GM18873 (cell line): ENCODE data around the gene PRSS23.
"Not testable (repeated sequence)": the region's sequence is repeated elsewhere in the genome, so short reads cannot be mapped to it uniquely, and the experiment has no call there.

Experiments used
- ATAC-seq: cut with Tn5 transposase; IDR thresholded peaks from one replicate; pipeline ENCODE4 v1.9.1; 2021; ENCODE audit warnings: mild to moderate bottlenecking, moderate library complexity, moderate number of reproducible peaks; ENCODE audit not compliant: unreplicated experiment, low FRiP score

The PRSS23 gene

DNA sequence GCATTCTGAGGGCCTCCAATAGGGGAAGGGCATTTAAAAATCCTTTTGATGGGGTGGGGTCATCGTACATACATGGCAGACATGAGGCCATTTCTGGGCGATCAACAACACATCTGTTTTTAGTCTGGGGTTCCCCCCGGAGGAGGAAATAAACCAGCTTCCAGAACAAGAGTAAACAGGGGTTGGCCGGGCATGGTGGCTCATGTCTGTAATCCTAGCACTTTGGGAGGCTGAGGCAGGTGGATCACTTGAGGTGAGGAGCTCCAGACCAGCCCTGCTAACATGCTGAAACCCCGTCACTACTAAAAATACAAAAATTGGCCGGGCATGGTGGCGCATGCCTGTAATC lies 12.0 kb downstream of the PRSS23 start:
- ATAC-seq, result no peak

DNA sequence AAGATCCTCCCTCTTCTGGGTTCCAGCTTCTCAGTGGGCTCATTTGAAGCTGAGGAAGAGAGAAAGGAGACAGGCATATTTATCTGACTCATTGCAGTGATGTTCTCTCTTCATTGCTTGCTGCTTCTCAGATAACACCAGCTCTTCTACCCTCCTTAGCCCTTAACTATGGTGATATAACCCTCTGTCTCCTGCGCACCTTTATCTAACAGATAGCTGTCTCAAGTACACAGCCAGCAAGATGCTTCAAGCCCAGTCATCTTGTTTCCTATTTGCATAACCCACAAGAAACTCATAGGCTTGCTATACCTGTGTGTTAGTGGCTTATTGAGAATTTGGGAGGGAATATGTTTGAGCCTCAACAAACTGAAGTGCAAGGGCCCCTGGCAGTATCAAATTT lies 12.6 kb downstream of the PRSS23 start:
- ATAC-seq, result no peak

DNA sequence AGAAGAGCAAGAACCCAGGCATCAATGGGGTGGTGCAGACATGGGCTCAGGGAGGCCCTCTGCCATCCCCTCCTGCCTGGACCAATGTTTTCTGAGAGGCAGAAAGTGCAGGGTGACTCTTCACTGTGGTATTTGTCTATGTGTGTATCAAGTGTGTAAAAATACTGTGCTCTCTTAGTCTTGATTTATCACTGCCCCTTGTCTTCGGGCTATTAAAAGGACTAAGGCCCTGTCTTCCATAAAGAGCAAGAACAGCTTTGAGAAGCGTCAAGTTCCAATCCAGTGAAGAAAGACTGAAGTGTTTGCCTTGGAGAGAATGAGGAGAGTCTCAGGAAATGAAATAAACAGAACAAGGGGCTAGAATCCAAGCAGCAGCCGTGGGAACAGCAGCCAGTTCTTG lies 14.4 kb downstream of the PRSS23 start:
- no peak for ATAC-seq

DNA sequence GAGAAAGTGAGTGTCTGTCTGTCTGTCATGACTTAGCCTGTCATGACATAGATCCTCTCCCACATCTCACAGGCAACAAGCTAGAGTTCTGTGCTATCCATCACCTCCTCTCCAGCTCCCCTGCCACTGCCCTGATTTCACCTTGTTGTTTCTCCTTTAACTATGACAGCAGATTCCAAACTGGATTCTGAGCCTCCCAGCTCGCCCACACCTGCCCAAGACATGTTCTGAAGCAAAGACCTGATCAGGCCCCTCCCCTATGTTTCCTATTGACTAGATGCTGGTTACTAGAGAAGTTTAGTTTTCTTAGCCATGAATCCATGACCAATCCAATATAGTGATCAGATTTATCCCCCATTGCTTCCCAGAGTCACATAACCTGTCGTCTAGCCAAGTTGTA lies 15.4 kb downstream of the PRSS23 start:
- no peak for ATAC-seq

DNA sequence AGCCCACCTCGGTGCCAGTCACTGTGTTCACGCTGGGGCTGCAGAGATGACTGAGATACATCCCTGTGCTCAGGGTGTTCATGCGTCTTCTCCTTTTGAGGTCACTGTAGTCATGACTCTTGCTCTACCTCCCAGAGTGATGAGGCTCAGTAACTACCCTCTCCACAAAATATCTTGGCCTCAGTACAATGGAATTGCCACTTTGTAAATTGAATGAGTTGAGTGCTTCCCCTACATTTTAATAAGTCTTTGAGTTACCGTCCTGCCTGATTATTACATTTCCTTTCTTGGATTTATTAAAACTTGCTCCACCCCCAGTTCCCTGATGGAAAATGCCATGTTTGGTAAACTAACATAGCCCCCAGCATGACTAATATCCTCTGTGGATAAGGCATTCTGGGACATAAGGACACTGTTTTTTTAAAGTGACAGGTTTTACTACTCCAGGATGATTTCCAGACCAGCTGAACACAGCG lies 15.9 kb downstream of the PRSS23 start:
- no peak for ATAC-seq

DNA sequence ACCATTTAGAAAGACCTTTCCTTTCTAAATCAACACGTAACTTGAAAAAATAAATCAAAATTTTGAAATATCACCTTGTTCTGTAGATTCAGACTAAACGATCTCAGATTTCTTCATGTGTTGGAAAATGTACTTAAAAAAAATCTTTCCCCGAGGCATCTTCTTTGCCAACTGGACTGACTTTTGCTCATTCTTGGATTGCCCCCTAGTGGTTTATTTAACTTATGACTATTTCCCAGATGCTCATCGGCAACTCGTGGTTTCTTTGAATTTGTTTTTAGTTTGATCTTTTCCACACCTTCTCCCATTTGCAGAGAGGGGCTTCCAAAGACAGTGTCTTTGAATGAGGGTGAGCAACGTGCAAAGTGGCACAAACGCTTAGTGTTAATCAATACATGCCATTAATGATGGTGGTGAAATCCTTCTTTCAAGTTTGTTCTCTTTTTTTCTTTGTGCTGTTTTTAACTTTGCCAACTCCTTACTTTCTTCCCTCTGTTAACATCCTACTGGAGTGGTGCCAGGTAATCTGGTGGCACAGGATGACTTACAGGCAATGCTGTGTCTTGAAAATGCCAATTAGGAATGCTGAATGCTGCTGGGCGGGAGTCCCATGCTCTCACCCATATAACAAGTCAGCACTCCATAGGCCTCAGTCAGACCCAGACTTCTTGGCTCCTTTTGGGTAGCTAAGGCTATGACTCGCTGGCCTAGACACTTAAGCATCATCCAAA lies 18.3 kb downstream of the PRSS23 start:
- no peak for ATAC-seq

DNA sequence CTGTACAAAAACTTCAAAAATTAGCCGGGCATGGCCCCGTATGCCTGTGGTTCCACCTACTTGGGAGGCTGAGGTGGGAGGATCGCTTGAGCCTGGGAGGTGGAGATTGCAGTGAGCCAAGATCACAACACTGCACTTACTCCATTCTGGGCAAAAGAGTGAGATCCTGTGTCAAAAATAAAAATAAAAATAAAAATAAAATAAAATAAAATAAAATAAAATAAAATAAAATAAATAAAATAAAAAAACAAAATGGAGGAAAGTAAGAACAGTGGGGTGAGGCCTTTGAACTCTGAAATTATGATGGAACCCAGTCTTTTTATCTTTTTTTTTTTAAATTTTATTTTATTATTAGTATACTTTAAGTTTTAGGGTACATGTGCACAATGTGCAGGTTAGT lies 23.8 kb downstream of the PRSS23 start:
- ATAC-seq, result not testable (repeated sequence)

DNA sequence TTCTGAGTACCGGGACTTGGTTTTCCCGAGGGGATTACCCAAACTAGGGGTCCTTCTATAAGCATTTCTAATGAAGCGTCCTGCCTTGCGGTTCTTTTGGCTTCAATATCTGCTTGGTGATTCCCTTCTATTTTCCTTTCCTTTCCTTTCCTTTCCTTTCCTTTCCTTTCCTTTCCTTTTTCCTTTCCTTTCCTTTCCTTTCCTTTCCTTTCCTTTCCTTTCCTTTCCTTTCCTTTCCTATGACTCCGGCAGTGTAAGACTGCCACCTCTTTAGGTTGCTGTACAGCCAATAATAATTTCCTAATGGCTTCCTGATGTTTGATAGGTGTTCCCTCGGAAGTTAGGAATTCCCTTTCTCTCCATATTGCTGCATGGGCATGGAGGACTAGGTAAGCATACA lies 34.0 kb downstream of the PRSS23 start:
- ATAC-seq, result not testable (repeated sequence)

DNA sequence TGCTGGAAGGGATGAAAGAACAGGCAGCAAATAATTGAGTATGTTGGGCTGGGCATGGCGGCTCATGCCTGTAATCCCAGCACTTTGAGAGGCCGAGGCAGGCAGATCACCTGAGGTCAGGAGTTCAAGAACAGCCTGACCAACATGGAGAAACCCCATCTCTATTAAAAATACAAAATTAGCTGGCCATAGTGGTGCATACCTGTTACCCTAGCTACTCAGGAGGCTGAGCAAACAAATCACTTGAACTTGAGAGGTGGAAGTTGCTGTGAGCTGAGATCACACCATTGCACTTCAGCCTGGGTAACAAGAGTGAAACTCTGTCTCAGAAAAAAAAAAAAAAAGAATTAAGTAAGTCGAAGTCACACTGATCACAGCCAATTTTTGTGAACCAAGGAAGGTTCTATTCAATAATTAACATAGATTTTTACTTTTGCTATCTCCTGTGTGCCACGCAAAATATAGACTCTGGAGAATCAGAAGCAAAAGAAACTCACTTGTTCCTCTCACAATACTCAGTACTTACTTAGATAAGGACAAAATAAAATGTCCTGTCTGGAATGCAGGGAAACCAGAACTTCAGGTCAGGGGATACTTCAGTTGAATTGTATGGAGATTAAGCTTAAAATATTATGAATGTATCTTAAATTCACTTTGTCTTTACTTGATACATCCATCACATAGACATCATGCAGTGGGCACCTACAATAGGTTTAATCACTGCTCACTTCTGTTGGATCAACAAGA lies 44.6 kb downstream of the PRSS23 start:
- ATAC-seq, result not testable (repeated sequence)

DNA sequence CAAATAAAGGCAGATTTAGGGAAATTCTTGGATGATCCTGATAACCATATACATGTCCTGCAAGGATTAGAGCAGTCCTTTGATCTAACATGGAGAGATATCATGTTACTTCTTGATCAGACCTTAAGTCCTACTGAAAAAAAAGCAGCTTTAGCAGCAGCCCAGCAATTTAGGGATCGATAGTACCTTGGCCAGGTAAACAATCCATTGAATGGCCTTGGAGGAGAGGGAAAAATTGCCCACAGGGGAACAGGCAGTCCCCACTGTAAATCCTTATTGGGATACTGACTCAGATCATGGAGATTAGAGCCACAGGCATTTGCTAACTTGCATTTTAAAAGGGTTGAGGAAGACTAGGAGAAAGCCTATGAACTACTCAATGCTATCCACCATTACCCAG lies 47.8 kb downstream of the PRSS23 start:
- ATAC-seq, result no peak

DNA sequence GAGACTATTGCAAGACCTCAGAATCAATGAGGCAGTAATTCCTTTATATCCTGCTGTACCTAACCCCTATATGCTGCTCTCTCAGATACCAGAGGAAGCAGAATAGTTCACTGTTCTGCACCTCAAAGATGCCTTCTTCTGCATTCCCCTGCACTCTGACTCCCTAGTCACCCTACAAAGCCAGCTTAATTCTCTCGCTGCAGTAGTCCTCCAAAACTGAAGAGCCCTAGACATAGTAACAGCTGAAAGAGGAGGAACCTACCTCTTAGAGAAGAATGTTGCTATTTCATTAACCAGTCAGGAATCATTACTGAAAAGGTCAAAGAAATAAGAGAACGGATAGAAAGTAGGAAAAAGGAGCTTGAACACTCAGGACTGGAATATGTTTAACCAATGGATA lies 49.3 kb downstream of the PRSS23 start:
- no peak for ATAC-seq
